HG03280 (cell line): ENCODE measurements around the gene TCERG1L.
"Not testable (repeated sequence)": the region's sequence is repeated elsewhere in the genome, so short reads cannot be mapped to it uniquely, and the experiment has no call there.

Experiments
- ATAC-seq: cut with Tn5 transposase; IDR thresholded peaks from one replicate; pipeline ENCODE4 v1.9.1; 2021; ENCODE audit warnings: mild to moderate bottlenecking, moderate library complexity; ENCODE audit not compliant: unreplicated experiment

Gene TCERG1L

GRCh38 chr10:131113709-131114291 lies 197.7 kb downstream of the TCERG1L start:
- ATAC-seq = no peak

DNA sequence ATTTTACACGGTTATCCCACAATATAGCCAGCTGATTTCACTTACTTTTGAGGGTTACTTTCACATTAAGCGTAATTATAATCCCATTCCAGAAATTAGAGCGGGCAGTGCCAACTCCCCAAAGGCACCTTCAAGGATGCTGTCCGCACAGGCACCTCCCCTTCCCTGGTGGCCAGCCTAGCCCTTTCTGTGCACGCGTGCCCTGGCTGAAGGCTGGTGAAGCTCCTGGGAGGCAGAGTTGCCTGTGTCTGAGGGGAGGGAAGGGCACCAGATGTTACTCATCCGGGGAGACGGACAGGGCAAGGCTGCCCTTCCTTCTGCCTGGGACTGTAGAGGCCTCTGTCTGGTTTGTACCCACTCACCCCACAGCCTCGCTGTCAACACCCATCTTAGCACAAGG lies 198.4 kb downstream of the TCERG1L start:
- no peak for ATAC-seq

GRCh38 chr10:131112691-131113090 lies 198.8 kb downstream of the TCERG1L start:
- no peak for ATAC-seq

DNA sequence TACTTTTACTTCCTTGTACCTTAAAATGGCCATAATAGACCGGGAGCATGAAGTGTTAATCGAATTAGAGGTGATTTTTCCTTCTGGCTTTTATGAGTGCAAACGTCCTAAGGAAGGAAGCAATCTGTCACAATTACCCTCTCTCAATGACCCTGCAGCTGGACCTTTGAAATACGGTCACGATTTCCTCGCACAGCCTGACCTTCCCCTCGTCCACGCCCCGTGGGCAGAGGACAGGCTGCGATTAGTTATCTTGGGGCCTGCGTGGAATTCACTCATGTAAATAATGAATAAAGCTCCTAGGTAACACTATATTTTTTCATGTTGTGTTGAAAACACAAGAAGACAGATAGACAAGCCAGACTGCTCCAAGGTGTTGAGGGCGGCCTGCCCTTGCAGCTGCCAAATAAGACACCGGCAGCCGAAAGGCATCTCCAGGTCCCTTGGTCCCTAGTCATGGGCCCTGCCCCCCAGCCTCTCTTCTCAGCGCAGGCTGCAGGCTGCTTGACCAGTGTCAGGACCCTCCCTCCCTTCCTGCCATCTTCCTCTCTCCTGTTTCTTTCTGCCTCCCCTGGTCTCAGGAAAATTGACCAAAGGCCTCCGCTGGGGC lies 199.9 kb downstream of the TCERG1L start:
- ATAC-seq = no peak

DNA sequence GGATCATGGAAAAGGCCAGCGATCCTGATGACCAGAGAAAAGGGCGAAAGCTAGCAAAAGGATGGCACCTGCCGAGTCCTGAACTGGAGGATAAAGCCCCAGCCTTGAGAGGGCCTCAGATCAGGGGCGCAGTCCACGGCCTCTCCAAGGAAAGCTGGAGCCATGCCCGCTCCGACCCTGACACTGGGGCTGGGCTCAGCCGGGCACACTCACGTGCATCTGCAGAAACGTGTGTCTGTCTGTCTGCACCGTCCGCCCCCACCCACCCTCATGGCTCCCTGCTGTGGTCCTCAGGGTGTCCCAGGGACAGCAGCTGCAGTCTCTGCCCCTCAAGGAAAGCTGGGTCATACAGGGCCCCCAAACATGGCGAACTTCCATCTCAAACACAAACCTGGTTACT lies 200.5 kb downstream of the TCERG1L start:
- ATAC-seq = no peak

DNA sequence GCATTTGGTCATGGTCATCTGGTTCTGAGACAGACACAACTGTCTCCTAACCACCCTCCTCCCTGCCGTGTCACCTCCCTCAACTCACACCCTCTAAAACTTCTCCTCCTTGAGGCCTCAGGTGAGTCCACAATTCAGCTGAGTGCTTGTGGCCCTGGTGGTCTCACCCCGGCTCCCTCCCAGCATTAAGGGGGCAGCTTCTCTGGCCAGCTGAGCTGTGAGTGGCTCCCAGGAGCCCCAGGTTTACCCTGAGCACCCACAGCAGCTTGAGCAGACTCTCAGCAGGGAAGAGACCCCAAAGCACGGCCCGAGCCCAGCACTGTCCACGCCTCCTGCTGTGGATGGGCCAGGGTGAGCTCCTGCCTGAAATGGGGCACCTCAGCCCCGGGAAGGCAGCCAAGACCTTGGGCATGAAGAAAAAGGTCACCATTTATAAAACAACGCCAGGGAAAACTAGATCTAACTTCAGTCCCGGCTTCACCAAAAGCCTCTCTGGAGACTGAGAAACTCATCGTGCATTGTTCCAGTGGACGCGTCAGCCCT lies 201.2 kb downstream of the TCERG1L start:
- no peak for ATAC-seq

- no peak for ATAC-seq
Observed at GRCh38 chr10:131109726-131110125, 201.8 kb downstream of the TCERG1L start.

DNA sequence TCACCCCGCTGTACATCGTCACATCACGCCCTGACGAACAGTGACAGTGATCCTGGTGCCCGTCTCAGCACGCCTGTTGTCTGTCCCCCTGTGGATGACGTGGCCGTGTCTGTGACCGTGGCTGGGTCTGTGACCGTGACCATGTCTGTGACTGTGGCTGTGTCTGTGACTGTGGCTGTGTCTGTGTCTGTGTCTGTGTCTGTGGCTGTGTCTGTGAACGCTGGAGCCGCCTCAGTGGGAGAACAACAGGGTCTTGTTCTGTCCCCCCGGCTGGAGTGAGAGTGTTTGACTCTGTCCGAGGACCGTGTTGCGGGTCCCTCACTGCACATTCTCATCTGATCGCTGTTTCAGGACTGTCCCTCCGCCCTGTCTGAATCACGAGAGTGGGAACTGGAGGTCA lies 202.2 kb downstream of the TCERG1L start:
- no peak for ATAC-seq

GRCh38 chr10:131107970-131108369 lies 203.6 kb downstream of the TCERG1L start:
- ATAC-seq = no peak

DNA sequence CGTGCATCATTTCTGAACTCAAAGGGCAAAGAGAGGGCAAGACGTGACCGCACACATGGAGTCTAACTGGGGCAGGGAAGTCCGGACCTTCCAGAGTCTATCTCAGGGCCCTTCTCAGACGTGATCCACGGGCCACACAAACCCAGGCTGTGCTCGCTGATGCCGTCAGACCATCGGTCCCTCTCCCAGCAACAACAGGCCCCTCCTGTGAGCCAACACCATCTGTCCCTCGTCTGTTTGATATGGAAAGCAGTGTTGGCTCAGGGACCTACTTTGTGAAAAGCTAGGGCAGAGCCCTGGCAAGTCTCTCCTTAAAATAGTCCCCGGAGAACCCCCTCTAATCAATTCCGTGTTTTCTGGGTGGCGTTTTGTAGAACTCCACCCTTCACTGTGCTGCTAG lies 208.8 kb downstream of the TCERG1L start:
- no peak for ATAC-seq

GRCh38 chr10:131102147-131102546 lies 209.4 kb downstream of the TCERG1L start:
- no peak for ATAC-seq

- not testable (repeated sequence) for ATAC-seq
Observed at GRCh38 chr10:131100418-131101410, 210.8 kb downstream of the TCERG1L start.

GRCh38 chr10:131099028-131099726 lies 212.3 kb downstream of the TCERG1L start:
- ATAC-seq = no peak

GRCh38 chr10:131098416-131098952 lies 213.0 kb downstream of the TCERG1L start:
- no peak for ATAC-seq

GRCh38 chr10:131096031-131096430 lies 215.5 kb downstream of the TCERG1L start:
- ATAC-seq = no peak

DNA sequence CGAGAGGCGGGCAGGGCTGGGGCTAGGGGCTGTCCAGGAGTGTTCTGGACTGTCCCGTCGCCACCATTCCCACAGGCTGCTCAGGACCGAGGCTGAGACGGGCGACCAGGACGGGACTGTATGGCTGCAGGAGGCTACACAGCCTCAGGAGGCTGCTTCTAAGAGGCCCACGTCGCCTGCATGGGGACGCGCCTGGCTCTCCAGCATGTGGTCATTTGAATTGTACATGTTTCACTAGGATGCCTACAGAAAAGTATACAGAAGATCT lies 216.3 kb downstream of the TCERG1L start:
- no peak for ATAC-seq

GRCh38 chr10:131094527-131095312 lies 216.8 kb downstream of the TCERG1L start:
- no peak for ATAC-seq

- ATAC-seq = no peak
Observed at GRCh38 chr10:131093795-131094366, 217.6 kb downstream of the TCERG1L start.

DNA sequence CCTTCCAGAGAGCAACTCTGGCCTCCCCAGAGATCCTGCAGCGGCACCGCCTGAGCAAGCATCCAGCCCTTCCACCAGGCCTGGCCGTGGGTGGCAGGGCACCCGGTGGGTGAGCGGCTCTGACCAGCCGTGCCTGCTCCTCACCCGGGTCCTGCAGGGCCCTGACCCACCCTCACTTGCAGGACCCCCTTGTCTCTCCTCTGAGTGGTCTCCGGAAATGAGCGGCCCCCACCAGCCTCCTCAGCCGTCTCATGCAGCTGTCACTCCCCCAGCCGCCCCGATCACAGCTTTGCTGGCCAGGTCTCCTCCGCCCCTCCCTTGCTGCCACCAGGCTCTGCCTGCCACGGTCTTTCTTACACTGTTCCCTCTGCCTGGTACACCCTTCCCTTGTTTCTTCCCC lies 218.2 kb downstream of the TCERG1L start:
- no peak for ATAC-seq

DNA sequence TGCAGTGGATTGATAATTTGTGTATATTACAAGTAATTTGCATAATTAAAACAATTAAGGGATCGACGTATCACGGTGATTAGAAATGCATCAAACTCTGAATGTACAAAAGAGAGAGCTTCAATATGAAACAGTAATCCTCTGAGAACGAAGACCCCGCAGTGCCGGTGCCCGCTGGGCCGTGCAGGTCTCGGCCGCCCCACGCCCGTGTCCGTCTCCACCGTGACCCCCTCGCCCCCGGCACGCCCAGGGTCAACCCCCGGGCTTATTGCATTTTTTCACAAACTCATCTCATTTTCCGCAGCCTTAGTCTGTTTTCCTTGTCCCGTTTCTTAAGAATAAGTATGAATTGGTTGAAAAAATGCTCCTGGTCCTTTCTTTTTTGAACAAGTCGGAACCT lies 218.6 kb downstream of the TCERG1L start:
- no peak for ATAC-seq
